ENCODE results near the gene TAF8.

DNA sequence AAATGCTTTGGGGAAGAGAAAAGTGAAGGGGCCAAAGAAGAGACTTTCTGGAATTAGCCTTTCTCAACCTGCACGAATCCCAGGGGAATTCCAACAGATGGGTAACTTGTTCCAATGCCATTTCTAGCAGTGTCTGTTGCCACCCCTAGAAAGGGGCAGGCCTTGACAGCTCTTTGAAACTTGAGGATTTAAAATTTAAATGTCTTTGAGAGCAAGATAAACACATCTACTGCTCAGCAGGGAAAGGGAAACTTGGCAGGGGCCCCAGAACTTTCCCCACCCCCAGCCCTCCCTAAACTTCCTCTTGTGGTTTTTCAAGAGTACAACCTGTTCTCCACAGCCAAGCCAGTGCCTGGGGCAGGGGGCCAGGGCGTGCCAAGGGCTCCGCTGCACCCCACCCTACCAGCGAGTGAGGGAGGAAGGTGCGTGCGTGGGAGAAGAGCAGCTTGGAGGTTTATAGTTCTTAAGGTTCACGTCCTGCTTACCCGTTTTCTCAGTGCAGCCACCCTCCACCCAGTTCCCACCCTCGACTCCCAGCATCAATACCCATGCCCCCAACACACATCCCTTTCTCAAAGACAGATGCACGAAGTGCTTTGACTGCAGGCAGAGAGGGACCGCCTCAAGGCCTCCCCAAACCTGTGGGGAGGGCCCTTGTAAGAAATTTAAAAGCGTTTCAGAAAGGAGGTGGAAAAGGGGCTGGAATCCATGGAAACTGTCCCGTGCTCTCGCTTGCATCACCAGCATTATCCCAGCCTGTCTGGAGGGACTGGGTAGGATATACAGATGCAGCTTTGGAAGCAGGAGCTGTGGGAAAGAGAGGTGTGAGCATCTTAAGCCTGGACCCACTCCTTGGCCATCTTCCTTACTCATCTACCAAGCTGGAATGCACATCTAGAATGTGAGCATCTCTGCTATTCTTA is 4.5 kb upstream of the TAF8 start:
- no peak for TF ChIP-seq SNAI2 (CRISPR knock-in tag; IDR thresholded peaks at IDR 0.05)
- TF ChIP-seq ISL1 (CRISPR knock-in tag; IDR thresholded peaks at IDR 0.05), result no peak
- TF ChIP-seq, protein P1, sequence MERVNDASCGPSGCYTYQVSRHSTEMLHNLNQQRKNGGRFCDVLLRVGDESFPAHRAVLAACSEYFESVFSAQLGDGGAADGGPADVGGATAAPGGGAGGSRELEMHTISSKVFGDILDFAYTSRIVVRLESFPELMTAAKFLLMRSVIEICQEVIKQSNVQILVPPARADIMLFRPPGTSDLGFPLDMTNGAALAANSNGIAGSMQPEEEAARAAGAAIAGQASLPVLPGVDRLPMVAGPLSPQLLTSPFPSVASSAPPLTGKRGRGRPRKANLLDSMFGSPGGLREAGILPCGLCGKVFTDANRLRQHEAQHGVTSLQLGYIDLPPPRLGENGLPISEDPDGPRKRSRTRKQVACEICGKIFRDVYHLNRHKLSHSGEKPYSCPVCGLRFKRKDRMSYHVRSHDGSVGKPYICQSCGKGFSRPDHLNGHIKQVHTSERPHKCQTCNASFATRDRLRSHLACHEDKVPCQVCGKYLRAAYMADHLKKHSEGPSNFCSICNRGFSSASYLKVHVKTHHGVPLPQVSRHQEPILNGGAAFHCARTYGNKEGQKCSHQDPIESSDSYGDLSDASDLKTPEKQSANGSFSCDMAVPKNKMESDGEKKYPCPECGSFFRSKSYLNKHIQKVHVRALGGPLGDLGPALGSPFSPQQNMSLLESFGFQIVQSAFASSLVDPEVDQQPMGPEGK (CRISPR knock-in tag; IDR thresholded peaks at IDR 0.05; ENCODE audit: borderline replicate concordance), result no peak
- TF ChIP-seq ZFP3 (CRISPR knock-in tag; IDR thresholded peaks at IDR 0.05), result no peak
